ENCODE measurements around the gene POLD1.

The POLD1 gene

DNA sequence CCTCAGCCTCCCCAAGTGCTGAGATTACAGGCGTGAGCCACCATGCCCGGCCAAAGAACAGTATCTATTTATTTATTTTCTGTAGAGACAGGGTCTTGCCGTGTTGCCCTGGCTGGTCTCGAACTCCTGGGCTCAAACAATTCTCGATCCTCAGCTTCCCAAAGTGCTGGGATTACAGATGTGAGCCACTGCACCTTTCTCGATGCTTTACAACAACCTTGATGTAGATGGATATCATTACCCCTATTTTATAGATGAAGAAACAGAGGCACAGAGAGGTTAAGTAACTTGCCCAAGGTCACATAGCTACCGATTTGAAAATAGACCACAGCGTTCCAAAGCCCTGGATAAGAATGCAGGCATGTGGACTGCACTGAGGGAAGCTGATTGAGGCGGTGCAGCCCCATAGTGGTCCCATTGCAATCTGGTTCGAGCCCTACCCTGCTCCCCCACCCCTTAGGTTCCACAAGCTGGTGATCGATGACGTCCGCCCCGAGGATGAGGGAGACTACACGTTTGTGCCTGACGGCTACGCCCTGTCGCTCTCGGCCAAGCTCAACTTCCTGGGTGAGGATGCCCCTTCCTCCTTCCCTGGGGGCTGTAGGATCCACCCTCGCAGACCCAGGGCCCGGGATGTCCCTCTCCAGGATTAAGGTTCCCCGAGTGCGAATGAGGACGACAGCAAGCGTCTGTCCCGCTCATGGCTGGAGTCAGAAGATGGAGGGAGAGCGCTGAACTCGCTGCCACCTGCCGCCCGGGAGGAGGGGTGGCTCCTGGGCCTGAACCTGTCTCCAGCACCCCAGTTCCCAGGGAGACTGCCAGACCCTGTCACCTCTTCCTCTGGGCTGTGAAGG is 66.4 kb downstream of the POLD1 start:
- H3K36me3 Mint-ChIP-seq (ENCODE audit: low read depth): no peaks in the 10 kb centered on the region
- H3K4me3 Mint-ChIP-seq: no peak overlapping the region
- no peak overlapping the region for H3K27ac Mint-ChIP-seq
- H3K27me3 Mint-ChIP-seq: peaks cover 13% of the 10 kb centered on the region
- no peaks in the 10 kb centered on the region for H3K4me1 Mint-ChIP-seq (ENCODE audit: low read depth)
- H3K9me3 Mint-ChIP-seq: no peaks in the 10 kb centered on the region

DNA sequence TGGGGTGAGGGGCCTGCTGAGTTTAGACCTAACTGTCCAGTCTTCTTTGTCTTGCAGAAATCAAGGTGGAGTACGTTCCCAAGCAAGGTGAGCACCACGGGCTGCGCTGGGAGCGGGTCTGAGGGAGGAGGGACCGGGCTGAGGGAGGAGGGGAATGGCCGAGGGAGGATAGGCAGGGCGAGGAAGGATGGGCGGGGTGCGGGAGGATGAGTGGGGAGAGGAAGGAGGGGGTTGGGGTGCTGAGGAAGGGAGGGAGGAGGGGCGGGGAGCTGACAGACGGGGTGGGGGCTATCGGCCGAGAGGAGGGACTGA is 67.0 kb downstream of the POLD1 start:
- Mint-ChIP-seq H3K9me3 (no peaks in the 10 kb centered on the region), H3K36me3 (ENCODE audit: low read depth) (no peaks in the 10 kb centered on the region), H3K4me3 (no peak overlapping the region), H3K27me3 (peaks cover 13% of the 10 kb centered on the region), H3K4me1 (ENCODE audit: low read depth) (no peaks in the 10 kb centered on the region), H3K27ac (no peak overlapping the region)

DNA sequence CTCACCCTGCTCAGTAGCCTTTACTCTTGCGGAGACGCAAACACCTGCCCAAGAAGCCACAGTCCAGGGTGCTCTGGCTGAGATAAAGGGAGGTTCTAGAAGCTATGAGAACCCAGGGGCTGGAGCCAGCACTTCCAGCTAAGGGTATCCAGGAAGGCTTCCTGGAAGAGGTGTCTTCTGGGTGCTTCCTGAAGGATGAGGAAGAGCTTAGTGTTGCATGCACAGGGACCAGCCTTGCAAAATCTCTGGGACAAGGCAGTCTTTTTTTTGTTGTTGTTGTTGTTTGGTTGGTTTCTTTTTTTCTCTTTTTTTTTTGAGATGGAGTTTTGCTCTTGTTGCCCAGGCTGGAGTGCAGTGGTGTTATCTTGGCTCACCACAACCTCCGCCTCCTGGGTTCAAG is 69.1 kb downstream of the POLD1 start:
- Mint-ChIP-seq H3K27ac (no peak overlapping the region), H3K36me3 (ENCODE audit: low read depth) (no peaks in the 10 kb centered on the region), H3K9me3 (no peaks in the 10 kb centered on the region), H3K4me1 (ENCODE audit: low read depth) (no peaks in the 10 kb centered on the region), H3K4me3 (no peak overlapping the region), H3K27me3 (peaks cover 24% of the 10 kb centered on the region)

DNA sequence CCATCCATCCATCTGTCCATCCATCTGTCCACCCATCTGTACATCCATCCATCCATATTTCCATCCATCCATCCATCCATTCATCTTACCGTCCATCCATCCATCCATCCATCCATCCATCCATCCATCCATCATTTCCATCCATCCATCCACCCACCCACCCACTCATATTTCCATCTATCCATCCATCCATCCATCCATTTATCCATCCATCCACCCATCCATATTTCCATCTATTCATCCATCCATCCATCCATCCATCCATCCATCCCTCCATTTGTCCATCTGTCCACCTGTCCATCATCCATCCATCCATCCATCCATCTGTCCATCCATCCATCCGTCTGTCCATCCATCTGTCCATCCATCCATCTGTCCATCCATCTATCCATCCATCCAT is 71.8 kb downstream of the POLD1 start:
- H3K36me3 Mint-ChIP-seq (ENCODE audit: low read depth): no peaks in the 10 kb centered on the region
- no peaks in the 10 kb centered on the region for H3K9me3 Mint-ChIP-seq
- peaks cover 23% of the 10 kb centered on the region for H3K27me3 Mint-ChIP-seq
- no peak overlapping the region for H3K4me3 Mint-ChIP-seq
- peaks cover 10% of the 10 kb centered on the region for H3K4me1 Mint-ChIP-seq (ENCODE audit: low read depth)
- no peak overlapping the region for H3K27ac Mint-ChIP-seq

DNA sequence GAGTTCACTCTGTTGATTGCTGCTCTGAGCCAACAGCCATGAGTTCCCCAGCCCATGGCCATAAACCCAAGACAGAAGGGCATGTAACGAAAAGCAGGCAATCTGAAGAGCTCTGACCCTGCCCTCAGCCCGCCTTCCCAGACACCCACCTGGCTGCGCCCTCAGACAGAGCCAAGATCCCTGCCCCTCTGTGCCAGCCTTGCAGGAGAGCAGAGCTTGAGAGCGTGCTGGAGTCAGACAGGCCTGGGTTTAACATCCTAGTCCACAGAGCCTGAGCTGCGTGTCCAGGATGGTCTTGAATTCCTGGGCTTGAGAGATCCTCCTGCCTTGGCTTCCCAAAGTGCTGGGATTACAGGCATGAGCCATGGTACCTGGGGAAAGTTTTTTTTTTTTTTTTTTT is 73.2 kb downstream of the POLD1 start:
- Mint-ChIP-seq H3K27me3 (peaks cover 19% of the 10 kb centered on the region), H3K4me1 (ENCODE audit: low read depth) (peaks cover 15% of the 10 kb centered on the region), H3K27ac (no peak overlapping the region), H3K9me3 (no peaks in the 10 kb centered on the region), H3K36me3 (ENCODE audit: low read depth) (no peaks in the 10 kb centered on the region), H3K4me3 (no peak overlapping the region)

DNA sequence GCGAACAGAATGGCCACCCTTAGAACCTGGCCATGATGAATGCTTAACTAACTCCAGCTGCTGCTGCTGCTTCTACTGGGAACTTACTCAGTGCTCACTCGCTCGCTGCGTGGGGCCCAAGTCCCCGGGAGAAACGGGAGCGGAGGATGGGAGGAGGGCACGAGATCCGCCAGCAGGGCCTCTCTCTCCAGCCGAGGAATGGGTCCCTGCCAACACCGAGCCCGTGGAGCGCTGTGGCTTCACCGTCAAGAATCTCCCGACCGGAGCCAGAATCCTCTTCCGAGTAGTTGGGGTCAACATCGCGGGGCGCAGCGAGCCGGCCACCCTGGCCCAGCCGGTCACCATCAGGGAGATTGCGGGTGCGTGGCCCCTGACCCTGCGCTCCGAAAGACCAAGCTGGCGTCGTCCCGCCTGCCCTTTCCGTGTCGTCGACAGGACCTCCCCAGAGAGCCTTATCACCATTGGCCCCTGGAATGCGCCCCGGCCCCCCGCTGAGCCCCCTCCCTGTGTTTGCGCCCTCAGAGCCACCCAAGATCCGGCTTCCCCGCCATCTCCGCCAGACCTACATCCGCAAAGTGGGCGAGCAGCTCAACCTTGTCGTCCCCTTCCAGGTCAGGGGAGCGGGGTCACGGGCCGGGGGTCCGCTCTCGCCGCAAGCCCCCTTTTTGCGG is 74.4 kb downstream of the POLD1 start:
- Mint-ChIP-seq H3K27ac (no peak overlapping the region), H3K9me3 (no peaks in the 10 kb centered on the region), H3K4me1 (ENCODE audit: low read depth) (peaks cover 15% of the 10 kb centered on the region), H3K36me3 (ENCODE audit: low read depth) (no peaks in the 10 kb centered on the region), H3K4me3 (no peak overlapping the region), H3K27me3 (peaks cover 19% of the 10 kb centered on the region)

DNA sequence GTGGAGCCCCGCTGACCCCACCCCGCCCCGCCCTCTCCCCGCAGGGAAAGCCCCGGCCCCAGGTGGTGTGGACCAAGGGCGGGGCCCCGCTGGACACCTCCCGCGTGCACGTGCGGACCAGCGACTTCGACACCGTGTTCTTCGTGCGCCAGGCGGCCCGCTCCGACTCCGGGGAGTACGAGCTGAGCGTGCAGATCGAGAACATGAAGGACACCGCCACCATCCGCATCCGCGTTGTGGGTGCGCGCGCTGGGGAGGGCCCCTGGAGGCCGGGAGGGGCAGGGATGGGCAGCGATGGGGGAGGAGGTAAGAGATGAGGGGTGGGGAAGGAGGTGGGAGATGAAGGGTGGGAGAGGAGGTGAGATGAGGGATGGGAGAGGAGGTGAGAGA is 74.9 kb downstream of the POLD1 start:
- peaks cover 15% of the 10 kb centered on the region for H3K4me1 Mint-ChIP-seq (ENCODE audit: low read depth)
- H3K27ac Mint-ChIP-seq: no peak overlapping the region
- H3K4me3 Mint-ChIP-seq: no peak overlapping the region
- H3K27me3 Mint-ChIP-seq: peaks cover 19% of the 10 kb centered on the region
- H3K9me3 Mint-ChIP-seq: no peaks in the 10 kb centered on the region
- no peaks in the 10 kb centered on the region for H3K36me3 Mint-ChIP-seq (ENCODE audit: low read depth)

DNA sequence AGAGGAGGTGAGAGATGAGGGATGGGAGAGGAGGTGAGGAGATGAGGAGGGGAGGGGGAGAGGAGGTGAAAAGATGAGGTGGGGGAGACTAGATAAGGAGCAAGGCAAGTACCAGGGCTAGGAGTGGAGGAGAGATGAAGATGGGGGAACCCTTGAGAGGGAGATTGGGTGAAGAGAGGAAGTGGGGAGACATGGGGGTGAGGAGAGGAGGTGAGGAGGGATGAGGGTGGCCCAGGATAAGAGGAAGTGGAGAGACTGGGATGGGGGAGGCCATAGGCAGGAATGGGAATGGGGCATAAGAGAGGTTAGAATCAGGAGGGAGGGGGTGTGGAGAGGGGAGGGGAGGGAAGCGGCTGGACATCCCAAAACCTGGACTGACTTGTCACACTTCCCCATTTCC is 75.5 kb downstream of the POLD1 start:
- Mint-ChIP-seq H3K4me1 (ENCODE audit: low read depth) (peaks cover 15% of the 10 kb centered on the region), H3K9me3 (no peaks in the 10 kb centered on the region), H3K27me3 (peaks cover 19% of the 10 kb centered on the region), H3K27ac (no peak overlapping the region), H3K4me3 (peak overlapping the region; percentile 20), H3K36me3 (ENCODE audit: low read depth) (no peaks in the 10 kb centered on the region)

DNA sequence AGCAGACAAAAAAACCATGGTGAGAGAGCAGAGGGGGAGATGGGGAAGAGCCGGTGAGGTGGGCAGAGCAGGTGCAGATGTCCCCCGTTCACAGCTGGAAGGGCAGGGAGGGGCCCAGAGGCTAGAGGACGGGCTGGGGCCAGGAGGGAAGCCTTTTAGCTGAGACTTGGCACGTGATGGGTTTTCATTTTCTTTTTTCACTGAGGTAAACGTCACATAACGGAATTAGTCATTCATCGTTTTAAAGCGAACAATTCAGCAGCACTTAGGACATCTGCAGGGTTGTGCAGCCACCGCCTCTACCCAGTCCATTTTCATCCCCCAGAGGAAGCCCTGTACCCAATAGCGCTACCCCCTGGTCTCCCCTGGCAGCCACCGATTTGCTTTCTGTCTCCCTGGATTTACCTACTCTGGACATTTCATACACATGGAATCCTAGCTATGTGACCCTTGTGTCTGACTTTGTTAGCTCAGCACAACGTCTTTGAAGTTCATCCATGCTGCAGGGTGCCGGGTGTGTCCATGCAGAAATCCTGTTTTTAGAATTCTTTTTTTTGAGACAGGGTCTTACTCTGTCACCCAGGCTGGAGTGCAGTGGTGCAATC is 76.1 kb downstream of the POLD1 start:
- H3K27me3 Mint-ChIP-seq: peaks cover 19% of the 10 kb centered on the region
- H3K4me1 Mint-ChIP-seq (ENCODE audit: low read depth): peaks cover 15% of the 10 kb centered on the region
- no peaks in the 10 kb centered on the region for H3K9me3 Mint-ChIP-seq
- no peaks in the 10 kb centered on the region for H3K36me3 Mint-ChIP-seq (ENCODE audit: low read depth)
- peak overlapping the region; percentile 4 for H3K27ac Mint-ChIP-seq
- H3K4me3 Mint-ChIP-seq: peak overlapping the region; percentile 20

DNA sequence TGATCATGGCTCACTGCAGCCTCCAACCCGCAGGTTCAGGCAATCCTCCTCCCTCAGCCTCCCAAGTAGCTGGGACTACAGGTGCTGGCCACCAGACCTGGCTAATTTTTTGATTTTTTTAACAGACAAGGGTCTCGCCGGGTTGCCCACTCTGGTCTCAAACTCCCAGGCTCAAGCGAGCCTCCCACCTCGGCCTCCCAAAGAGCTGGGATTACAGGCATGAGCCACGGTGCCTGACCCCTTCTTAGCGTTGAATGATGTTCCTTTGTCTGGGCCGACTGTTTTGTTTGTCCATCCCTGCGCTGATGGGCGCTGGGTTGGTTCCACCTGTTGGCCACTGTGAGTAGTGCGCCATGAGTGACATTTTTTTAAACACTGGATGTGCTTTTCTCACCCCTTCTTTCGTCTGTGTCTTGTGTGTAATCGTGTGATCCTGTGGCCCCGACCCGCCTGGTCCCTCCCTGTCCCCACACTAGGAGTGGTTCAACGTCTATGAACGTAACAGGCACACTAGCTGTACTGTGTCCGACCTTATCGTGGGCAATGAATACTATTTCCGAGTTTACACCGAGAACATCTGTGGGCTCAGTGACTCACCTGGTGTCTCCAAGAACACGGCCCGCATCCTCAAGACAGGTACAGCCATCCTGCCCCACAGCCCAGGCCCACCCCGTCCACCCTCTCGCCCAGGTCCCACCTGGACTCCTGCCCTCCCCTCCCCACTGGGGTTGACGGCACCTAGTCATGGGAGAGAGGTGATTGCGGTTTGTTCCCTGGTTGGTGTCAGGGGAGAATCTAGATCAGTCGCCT is 77.1 kb downstream of the POLD1 start:
- H3K27ac Mint-ChIP-seq: no peak overlapping the region
- H3K36me3 Mint-ChIP-seq (ENCODE audit: low read depth): no peaks in the 10 kb centered on the region
- H3K4me3 Mint-ChIP-seq: no peak overlapping the region
- H3K27me3 Mint-ChIP-seq: peaks cover 19% of the 10 kb centered on the region
- H3K9me3 Mint-ChIP-seq: no peaks in the 10 kb centered on the region
- H3K4me1 Mint-ChIP-seq (ENCODE audit: low read depth): peaks cover 15% of the 10 kb centered on the region

DNA sequence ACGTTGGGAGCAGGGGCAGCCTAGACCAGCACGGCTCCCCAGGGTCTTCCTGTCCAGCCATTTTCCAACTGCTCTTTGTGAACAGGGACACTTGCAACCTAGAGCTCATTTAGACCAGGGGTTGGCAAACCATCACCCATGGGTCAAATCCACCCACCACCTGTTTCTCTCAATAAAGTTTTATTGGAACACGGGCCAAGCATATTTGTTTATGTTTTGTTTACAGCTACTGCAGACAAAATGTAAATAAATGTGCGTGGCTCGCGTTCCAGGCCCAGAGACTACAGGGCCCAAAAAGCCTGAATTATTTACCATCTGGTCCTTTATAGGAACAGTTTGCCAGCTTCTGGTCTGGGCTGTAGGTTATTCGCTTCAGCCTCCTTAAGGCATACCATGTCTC is 78.8 kb downstream of the POLD1 start:
- peaks cover 8% of the 10 kb centered on the region for H3K27me3 Mint-ChIP-seq
- peaks cover 15% of the 10 kb centered on the region for H3K4me1 Mint-ChIP-seq (ENCODE audit: low read depth)
- H3K9me3 Mint-ChIP-seq: no peaks in the 10 kb centered on the region
- no peak overlapping the region for H3K4me3 Mint-ChIP-seq
- H3K27ac Mint-ChIP-seq: no peak overlapping the region
- H3K36me3 Mint-ChIP-seq (ENCODE audit: low read depth): no peaks in the 10 kb centered on the region

DNA sequence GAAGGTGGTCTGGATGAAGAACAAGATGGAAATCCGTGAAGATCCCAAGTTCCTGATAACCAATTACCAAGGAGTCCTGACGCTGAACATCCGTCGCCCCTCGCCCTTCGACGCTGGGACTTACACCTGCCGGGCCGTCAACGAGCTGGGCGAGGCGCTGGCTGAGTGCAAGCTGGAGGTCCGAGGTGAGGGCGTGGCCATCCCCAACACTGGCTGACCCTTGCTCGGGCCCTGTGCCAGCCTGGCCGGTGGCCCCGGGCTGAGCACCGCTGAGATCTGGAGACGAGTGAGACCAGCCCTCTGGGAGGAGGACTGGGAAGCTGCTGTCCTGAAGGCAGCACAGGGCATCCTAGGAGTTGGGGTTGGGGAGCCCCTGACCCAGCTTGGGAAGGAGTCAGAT is 80.2 kb downstream of the POLD1 start:
- peaks cover 15% of the 10 kb centered on the region for H3K4me1 Mint-ChIP-seq (ENCODE audit: low read depth)
- H3K9me3 Mint-ChIP-seq: no peaks in the 10 kb centered on the region
- H3K36me3 Mint-ChIP-seq (ENCODE audit: low read depth): no peaks in the 10 kb centered on the region
- H3K4me3 Mint-ChIP-seq: no peak overlapping the region
- H3K27ac Mint-ChIP-seq: no peak overlapping the region
- peaks cover 8% of the 10 kb centered on the region for H3K27me3 Mint-ChIP-seq

DNA sequence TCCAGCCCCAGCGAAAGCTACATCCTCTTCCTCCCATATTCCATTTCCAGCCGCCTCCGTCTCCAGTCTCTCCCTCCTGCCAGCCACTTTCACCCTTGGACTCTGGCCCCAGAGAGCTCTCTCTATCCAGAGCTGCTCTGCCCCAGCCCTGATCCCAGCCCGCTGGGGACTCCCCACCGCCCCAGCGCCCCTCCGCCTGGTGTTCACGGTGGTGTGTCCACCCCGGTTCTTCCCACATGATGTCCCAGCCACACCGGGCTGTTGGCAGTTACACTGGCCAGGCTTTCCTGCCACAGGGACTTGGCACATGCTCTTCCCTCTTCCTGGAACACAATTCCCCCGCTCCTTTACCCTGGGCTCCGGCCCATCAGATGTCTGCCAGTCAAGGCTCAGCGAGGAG is 80.9 kb downstream of the POLD1 start:
- H3K27me3 Mint-ChIP-seq: peaks cover 8% of the 10 kb centered on the region
- H3K9me3 Mint-ChIP-seq: no peaks in the 10 kb centered on the region
- no peaks in the 10 kb centered on the region for H3K36me3 Mint-ChIP-seq (ENCODE audit: low read depth)
- no peak overlapping the region for H3K4me3 Mint-ChIP-seq
- H3K27ac Mint-ChIP-seq: no peak overlapping the region
- peaks cover 11% of the 10 kb centered on the region for H3K4me1 Mint-ChIP-seq (ENCODE audit: low read depth)

DNA sequence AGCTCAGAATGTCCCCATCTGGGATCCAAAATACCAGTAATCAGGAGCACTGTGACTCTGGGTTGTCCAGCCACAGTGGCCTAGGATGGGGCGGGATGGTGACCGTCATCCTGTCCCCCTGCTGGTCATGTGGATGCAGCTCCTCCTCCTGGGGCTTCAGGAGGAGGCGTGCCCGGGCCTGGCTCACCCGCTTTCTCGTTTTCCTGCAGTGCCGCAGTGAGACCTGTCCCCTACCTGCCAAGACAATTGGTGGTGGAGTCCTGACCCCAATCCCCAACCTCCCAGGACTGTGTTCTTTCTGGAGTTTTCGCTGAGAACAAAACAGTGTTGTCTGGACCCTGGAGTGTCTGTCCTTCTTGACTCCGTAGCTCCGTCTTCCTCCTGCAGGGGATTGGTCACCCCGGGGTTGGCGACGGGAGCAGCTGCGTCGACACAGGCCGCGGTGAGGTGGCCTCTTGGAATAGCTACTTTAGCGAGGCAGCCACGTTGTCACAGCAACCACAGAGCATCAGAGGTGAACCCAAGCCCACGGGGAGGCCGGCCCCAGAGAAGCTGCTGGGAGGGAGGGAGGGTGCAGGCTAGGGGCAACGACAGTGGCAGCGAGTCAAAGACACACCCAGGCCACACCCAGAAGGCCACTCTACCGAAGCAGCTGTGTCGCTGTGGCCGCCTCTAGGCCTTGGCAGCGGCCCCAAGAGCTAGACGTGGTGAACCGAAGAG is 82.0 kb downstream of the POLD1 start:
- Mint-ChIP-seq H3K4me1 (ENCODE audit: low read depth) (peaks cover 4% of the 10 kb centered on the region), H3K27ac (no peak overlapping the region), H3K36me3 (ENCODE audit: low read depth) (no peaks in the 10 kb centered on the region), H3K27me3 (peaks cover 8% of the 10 kb centered on the region), H3K4me3 (no peak overlapping the region), H3K9me3 (no peaks in the 10 kb centered on the region)

All from stimulated activated naive CD8-positive, alpha-beta T cell treated with anti-CD3 and anti-CD28 coated beads, Interleukin-15, Interleukin-2, amounts not matched to agents 100 ng/mL and 50 ng/mL, for 24 hours (primary cell).